Stomach (tissue), 9 donors: ENCODE measurements around the gene PTPRG. TPM values are rescaled to one million over a fixed set of nuclear protein-coding genes. Genes with fewer than 3 reads are reported as not detected.

Source experiments
- DNase-seq, 2 donors: peaks; one replicate each; pipeline versions ENCODE4 v3.0.0 to v3.0.0-alpha.2; 2013 to 2019
- H3K27ac ChIP-seq, 5 donors: fragments of 200-600 bp in 4 of 5; sonication (generic) in 4 of 5; one replicate each; pipeline ENCODE4 v1.5.1; 2013 to 2019; ENCODE audit warnings: mild to moderate bottlenecking in 1 of 5, moderate library complexity in 1 of 5
- H3K27me3 ChIP-seq, 3 donors: fragments of 200-600 bp; sonication (generic); one replicate each; pipeline ENCODE4 v1.5.1; 2017 to 2019; ENCODE audit warnings: mixed run types in 1 of 3
- H3K36me3 ChIP-seq, 4 donors: fragments of 200-600 bp; sonication (generic); 1 replicate in 3 of 4; 2 replicates in 1 of 4; pipeline ENCODE4 v1.5.1; 2016 to 2019
- H3K4me1 ChIP-seq, 4 donors: fragments of 200-600 bp; sonication (generic); one replicate each; pipeline ENCODE4 v1.5.1; 2016 to 2019
- H3K4me3 ChIP-seq, 4 donors: fragments of 200-600 bp; sonication (generic) in 3 of 4; one replicate each; pipeline ENCODE4 v1.5.1; 2016 to 2019; ENCODE audit warnings: mild to moderate bottlenecking in 1 of 4
- H3K9me3 ChIP-seq, 4 donors: fragments of 200-600 bp; sonication (generic); one replicate each; pipeline ENCODE4 v1.5.1; 2016 to 2019
- EP300 ChIP-seq: sonication (generic); formaldehyde crosslinking; IDR thresholded peaks from one replicate; pipeline ENCODE4 v1.6.1; 2017; ENCODE audit warnings: antibody characterized with exemption
- POLR2A ChIP-seq, 4 donors: fragments of 450-650 bp; IDR thresholded peaks; one replicate each; pipeline ENCODE4 v1.6.1; 2016; ENCODE audit warnings: antibody characterized with exemption in 4 of 4, control low read depth in 2 of 4, mild to moderate bottlenecking in 1 of 4, moderate library complexity in 1 of 4
- POLR2AphosphoS5 ChIP-seq, 3 donors: sonication (generic); formaldehyde crosslinking; IDR thresholded peaks; one replicate each; pipeline ENCODE4 v1.6.1; 2016; ENCODE audit warnings: antibody characterized with exemption in 3 of 3
- WGBS, 5 donors: extraction: QIAGEN DNeasy Blood & Tissue Kit in 3 of 5; methylation state at CpG; one replicate each; pipeline versions ENCODE4 v1.1.5 to v1.1.7; 2013 to 2018; 5-methylcytosine and 5-hydroxymethylcytosine counted together
- intact Hi-C: fragments of 100-400 bp; cut with DNase I; formaldehyde crosslinking; loops from one replicate; pipeline ENCODE4 v1.15.1; 2023; ENCODE audit warnings: low total_unique reads
- polyA plus RNA-seq, 3 donors: library from polyadenylated mRNA; stranded (reverse); fragments of 200-250 nt; gene quantifications; one replicate each; pipeline ENCODE4 v1.2.3, GENCODE V29; 2013
- total RNA-seq, 5 donors: library from RNA; depleted of rRNA; stranded (reverse); fragments of >200 nt; gene quantifications; one replicate each; pipeline versions ENCODE4 v1.1.0 to v1.2.3, GENCODE V29; 2014 to 2016
- TF ChIP-seq, protein P1 (sequence below), 7 experiments: fragments of 450-650 bp in 4 of 7; fragments of 200-600 bp in 3 of 7; sonication (generic) in 3 of 7; IDR thresholded peaks; one replicate each; pipeline ENCODE4 v1.5.1; 2016 to 2019; ENCODE audit warnings: antibody characterized with exemption in 7 of 7, control low read depth in 2 of 7, mild to moderate bottlenecking in 1 of 7
- donor health status: healthy with polysubstance abuse.
- donor health status: Bipolar disorder and iron deficiency.
- donor health status: healthy.

The PTPRG gene
- total and polyA plus RNA-seq, 8 donors: 2.4 to 96.0 (median 22.0) TPM

DNA sequence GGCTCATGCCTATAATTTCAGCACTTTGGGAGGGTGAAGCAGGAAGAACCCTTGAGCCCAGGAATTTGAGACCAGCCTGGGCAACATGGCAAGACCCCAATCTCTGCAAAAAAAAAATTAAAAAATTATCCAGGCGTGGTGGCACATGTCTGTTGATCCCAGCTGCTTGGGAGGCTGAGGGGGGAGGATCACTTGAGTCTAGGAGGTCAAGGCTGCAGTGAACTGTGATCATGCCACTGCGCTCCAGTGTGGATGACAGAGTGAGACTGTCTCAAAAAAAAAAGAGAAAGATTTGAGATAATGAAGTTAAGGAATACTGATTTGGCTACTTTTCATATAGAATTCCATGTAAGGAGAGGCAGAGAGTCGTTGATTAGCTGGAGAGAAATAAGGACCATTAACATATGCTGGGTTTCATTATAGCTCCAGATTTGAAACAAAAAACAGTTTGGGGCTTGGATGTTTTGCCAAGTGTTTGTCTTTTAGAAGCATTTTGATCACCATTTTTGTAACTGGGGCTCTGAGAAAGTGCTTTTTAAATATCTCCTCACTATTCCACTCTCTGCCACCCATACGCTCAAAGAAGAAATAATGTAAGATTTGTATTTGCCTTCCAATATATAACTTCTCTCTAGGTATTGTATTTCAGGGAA is 597.8 kb downstream of the PTPRG start:
- no peak overlapping the region for H3K4me3 ChIP-seq
- WGBS, 5 donors: 68 to 79% (median 71%) methylated on average over 4 of the region's 4 CpGs
- DNase-seq: no peak
- H3K9me3 ChIP-seq: no peaks in the 10 kb centered on the region
- H3K27ac ChIP-seq: peak overlapping the region in 4 of 5 donors; percentile 74 to 79 (median 78)
- peaks cover 8 to 39% (median 17%) of the 10 kb centered on the region in 4 donors for H3K4me1 ChIP-seq
- intact Hi-C loops: no loop called here
- H3K36me3 ChIP-seq: no peaks in the 10 kb centered on the region
- H3K27me3 ChIP-seq: no peaks in the 10 kb centered on the region
- TF ChIP-seq POLR2AphosphoS5 (IDR thresholded peaks at IDR 0.05) (no peak), EP300 (no peak), POLR2A (IDR thresholded peaks at IDR 0.05) (no peak)

DNA sequence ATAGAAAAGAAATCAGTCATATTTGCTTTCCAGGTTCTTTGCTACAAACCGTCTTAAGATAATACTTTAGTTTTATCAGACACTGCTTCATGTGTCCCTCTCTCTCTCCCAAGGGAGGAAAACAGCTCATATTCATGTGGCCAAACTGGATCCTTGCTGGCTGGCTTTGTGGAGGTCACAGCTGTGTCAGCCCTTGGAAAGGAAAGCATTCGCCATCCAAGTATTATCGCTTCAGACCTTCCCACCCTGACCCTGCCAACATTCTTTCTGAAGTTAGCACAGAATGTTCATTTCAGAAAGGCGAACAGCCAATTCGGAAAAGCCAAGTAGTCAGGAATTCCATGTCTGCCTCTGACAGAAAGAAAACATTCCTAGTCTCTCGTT is 598.3 kb downstream of the PTPRG start:
- peaks cover 8 to 34% (median 17%) of the 10 kb centered on the region in 4 donors for H3K4me1 ChIP-seq
- no peak for TF ChIP-seq POLR2A (IDR thresholded peaks at IDR 0.05)
- TF ChIP-seq, protein P1, sequence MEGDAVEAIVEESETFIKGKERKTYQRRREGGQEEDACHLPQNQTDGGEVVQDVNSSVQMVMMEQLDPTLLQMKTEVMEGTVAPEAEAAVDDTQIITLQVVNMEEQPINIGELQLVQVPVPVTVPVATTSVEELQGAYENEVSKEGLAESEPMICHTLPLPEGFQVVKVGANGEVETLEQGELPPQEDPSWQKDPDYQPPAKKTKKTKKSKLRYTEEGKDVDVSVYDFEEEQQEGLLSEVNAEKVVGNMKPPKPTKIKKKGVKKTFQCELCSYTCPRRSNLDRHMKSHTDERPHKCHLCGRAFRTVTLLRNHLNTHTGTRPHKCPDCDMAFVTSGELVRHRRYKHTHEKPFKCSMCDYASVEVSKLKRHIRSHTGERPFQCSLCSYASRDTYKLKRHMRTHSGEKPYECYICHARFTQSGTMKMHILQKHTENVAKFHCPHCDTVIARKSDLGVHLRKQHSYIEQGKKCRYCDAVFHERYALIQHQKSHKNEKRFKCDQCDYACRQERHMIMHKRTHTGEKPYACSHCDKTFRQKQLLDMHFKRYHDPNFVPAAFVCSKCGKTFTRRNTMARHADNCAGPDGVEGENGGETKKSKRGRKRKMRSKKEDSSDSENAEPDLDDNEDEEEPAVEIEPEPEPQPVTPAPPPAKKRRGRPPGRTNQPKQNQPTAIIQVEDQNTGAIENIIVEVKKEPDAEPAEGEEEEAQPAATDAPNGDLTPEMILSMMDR (IDR thresholded peaks at IDR 0.05): no peak
- peak; percentile 70 to 87 (median 70) for TF ChIP-seq POLR2AphosphoS5 (IDR thresholded peaks at IDR 0.05)
- no peak for TF ChIP-seq EP300
- H3K4me3 ChIP-seq: no peak overlapping the region
- H3K27me3 ChIP-seq: no peaks in the 10 kb centered on the region
- intact Hi-C loops: no loop called here
- peak; percentile 27 to 76 for DNase-seq
- 24 to 49% (median 33%) methylated on average over 6 of the region's 6 CpGs for WGBS, 5 donors
- H3K9me3 ChIP-seq: no peaks in the 10 kb centered on the region
- H3K27ac ChIP-seq: peak overlapping the region in 4 of 5 donors; percentile 74 to 79 (median 78)
- no peaks in the 10 kb centered on the region for H3K36me3 ChIP-seq

DNA sequence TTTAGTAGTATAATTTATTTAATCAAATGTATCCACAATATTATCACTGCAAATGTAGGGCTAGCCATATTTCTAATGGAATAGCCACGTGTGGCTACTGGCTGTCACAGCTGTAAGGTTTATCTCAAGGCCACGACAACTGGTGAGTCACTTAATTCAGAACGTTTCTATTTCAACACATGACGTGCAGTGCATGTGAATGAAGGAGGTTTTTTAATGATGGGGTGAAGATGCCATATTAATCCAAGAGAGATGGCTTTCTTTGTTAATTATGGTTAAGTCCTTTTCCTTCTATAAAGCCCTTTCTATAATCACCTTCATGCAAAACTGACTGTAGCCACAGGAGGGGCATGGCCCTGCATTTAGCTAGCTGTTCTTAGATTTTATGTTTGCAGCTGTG is 600.0 kb downstream of the PTPRG start:
- DNase-seq: no peak
- H3K27me3 ChIP-seq: no peaks in the 10 kb centered on the region
- intact Hi-C loops: no loop called here
- H3K9me3 ChIP-seq: no peaks in the 10 kb centered on the region
- no peaks in the 10 kb centered on the region for H3K36me3 ChIP-seq
- H3K4me1 ChIP-seq: peaks cover 8 to 28% (median 17%) of the 10 kb centered on the region in 4 donors
- peak in 2 of 3 donors; percentile 15 to 31 for TF ChIP-seq POLR2AphosphoS5 (IDR thresholded peaks at IDR 0.05)
- TF ChIP-seq POLR2A (IDR thresholded peaks at IDR 0.05): no peak
- TF ChIP-seq, protein P1 (IDR thresholded peaks at IDR 0.05): no peak
- H3K27ac ChIP-seq: peak overlapping the region in 2 of 5 donors; percentile 14 to 74
- H3K4me3 ChIP-seq: no peak overlapping the region
- WGBS, 5 donors: 32 to 74% (median 47%) methylated on average over 4 of the region's 4 CpGs

DNA sequence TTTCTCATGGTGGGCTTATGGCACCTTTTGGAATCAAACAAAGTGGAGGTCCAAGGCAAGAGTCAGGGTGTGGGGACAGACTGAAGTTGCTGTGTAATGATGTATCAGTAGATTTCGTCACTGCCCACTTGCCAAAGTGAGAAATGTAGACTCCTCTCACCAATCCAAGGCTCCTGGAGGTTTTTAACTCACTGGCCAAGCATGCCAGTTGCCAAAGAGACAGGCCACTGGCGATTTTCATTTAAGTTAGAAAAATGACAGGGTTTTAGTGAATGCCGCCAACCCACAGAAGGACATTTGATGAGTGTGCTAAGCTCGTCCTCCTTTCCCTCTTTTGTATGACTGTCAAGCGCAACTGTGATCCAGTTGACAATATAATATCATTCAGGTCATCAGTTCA is 602.8 kb downstream of the PTPRG start:
- Histone ChIP-seq H3K4me3 (no peak overlapping the region), H3K36me3 (peaks cover 0 to 5% (median 0%) of the 10 kb centered on the region in 4 donors), H3K27me3 (no peaks in the 10 kb centered on the region), H3K9me3 (no peaks in the 10 kb centered on the region), H3K4me1 (peaks cover 3 to 15% (median 11%) of the 10 kb centered on the region in 4 donors), H3K27ac (no peak overlapping the region)
- intact Hi-C loops: no loop called here
- TF ChIP-seq EP300: no peak
- no peak for TF ChIP-seq POLR2A (IDR thresholded peaks at IDR 0.05)
- TF ChIP-seq POLR2AphosphoS5 (IDR thresholded peaks at IDR 0.05): no peak
- TF ChIP-seq, protein P1 (IDR thresholded peaks at IDR 0.05): no peak
- 85 to 93% (median 89%) methylated on average over 5 of the region's 5 CpGs for WGBS, 5 donors
- no peak for DNase-seq

DNA sequence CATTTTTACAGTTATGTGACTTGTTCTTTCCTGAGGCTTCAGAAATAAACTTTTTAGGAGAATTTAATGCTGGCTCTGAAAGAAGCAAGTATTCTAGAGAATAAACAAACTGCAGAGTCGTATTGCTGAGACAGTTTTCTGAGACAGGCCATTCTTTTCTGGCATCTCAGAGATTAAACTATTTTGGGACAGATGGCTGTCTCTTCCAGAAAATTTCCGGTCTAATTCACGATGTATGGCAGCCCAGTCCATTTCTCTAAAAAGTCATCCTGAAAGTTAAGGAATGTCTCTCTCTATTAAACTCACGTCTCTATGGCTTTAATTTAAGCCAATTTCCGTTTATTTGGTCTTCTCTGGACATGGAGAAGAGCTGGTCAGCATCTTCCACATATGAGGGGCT is 603.4 kb downstream of the PTPRG start:
- peaks cover 0 to 9% (median 7%) of the 10 kb centered on the region in 4 donors for H3K4me1 ChIP-seq
- WGBS, 5 donors: 58 to 76% (median 72%) methylated on average over 5 of the region's 5 CpGs
- peaks cover 0 to 5% (median 0%) of the 10 kb centered on the region in 4 donors for H3K36me3 ChIP-seq
- DNase-seq: no peak
- H3K27ac ChIP-seq: no peak overlapping the region
- H3K4me3 ChIP-seq: no peak overlapping the region
- intact Hi-C loops: no loop called here
- H3K9me3 ChIP-seq: no peaks in the 10 kb centered on the region
- TF ChIP-seq POLR2A (IDR thresholded peaks at IDR 0.05) (no peak), POLR2AphosphoS5 (IDR thresholded peaks at IDR 0.05) (no peak), EP300 (no peak)
- TF ChIP-seq, protein P1 (IDR thresholded peaks at IDR 0.05): no peak
- H3K27me3 ChIP-seq: no peaks in the 10 kb centered on the region
